ENCODE measurements around the gene ATG10.

Gene ATG10

DNA sequence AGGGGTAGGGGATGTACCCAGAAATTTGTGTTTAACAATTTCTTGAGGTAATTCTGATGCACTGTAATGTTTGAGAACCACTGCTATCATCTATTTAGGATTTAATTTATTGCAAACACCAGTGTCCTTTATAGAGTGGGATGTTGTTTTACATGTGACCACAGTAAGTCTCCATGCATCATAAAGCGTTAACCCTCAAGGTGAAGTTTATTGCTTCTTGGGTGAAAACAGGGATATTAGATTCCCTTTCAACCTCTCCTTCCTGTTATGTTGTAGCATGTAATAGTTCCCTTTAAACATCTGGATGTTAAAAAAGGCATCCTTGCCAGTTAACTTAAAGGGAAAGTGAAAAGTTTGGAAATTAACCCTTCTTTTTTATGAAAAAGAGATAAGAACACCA lies 35.8 kb upstream of the ATG10 start:
- H3K36me3 ChIP-seq (ENCODE audit: control insufficient read depth, insufficient read depth, low read length) = no peaks in the 10 kb centered on the region
- no peak overlapping the region for H3K4me3 ChIP-seq (ENCODE audit: low read depth, low read length)
- no peak for TF ChIP-seq CTCF (IDR thresholded peaks at IDR 0.05)
- no peak overlapping the region for H3K4me2 ChIP-seq (ENCODE audit: low read length)
- no peak overlapping the region for H3K9ac ChIP-seq
- H3K27ac ChIP-seq = no peak overlapping the region
- no peaks in the 10 kb centered on the region for H3K27me3 ChIP-seq (ENCODE audit: control insufficient read depth, insufficient read depth, low read length)
- H3K79me2 ChIP-seq = no peaks in the 10 kb centered on the region
- no peaks in the 10 kb centered on the region for H3K9me3 ChIP-seq (ENCODE audit: control insufficient read depth, low read length)
- no peak overlapping the region for H2AFZ ChIP-seq
- H3K4me1 ChIP-seq = no peaks in the 10 kb centered on the region

GRCh38 chr5:81936750-81937149 lies 35.1 kb upstream of the ATG10 start:
- H3K4me2 ChIP-seq (ENCODE audit: low read length) = no peak overlapping the region
- H3K27me3 ChIP-seq (ENCODE audit: control insufficient read depth, insufficient read depth, low read length) = no peaks in the 10 kb centered on the region
- TF ChIP-seq CTCF (IDR thresholded peaks at IDR 0.05) = no peak
- H3K4me3 ChIP-seq (ENCODE audit: low read depth, low read length) = no peak overlapping the region
- no peaks in the 10 kb centered on the region for H3K9me3 ChIP-seq (ENCODE audit: control insufficient read depth, low read length)
- no peaks in the 10 kb centered on the region for H3K36me3 ChIP-seq (ENCODE audit: control insufficient read depth, insufficient read depth, low read length)
- no peak overlapping the region for H3K9ac ChIP-seq
- H3K79me2 ChIP-seq = no peaks in the 10 kb centered on the region
- H3K4me1 ChIP-seq = no peaks in the 10 kb centered on the region
- no peak overlapping the region for H3K27ac ChIP-seq
- H2AFZ ChIP-seq = no peak overlapping the region

GRCh38 chr5:81942746-81943145 lies 29.1 kb upstream of the ATG10 start:
- Histone ChIP-seq H3K9me3 (ENCODE audit: control insufficient read depth, low read length) (no peaks in the 10 kb centered on the region), H2AFZ (no peak overlapping the region), H3K4me2 (ENCODE audit: low read length) (no peak overlapping the region), H3K9ac (no peak overlapping the region), H3K79me2 (no peaks in the 10 kb centered on the region), H3K27me3 (ENCODE audit: control insufficient read depth, insufficient read depth, low read length) (no peaks in the 10 kb centered on the region), H3K4me1 (no peaks in the 10 kb centered on the region), H3K4me3 (ENCODE audit: low read depth, low read length) (no peak overlapping the region), H3K36me3 (ENCODE audit: control insufficient read depth, insufficient read depth, low read length) (no peaks in the 10 kb centered on the region), H3K27ac (no peak overlapping the region)
- TF ChIP-seq CTCF (IDR thresholded peaks at IDR 0.05) = no peak

GRCh38 chr5:81948349-81948748 lies 23.5 kb upstream of the ATG10 start:
- Histone ChIP-seq H3K27me3 (ENCODE audit: control insufficient read depth, insufficient read depth, low read length) (no peaks in the 10 kb centered on the region), H3K79me2 (no peaks in the 10 kb centered on the region), H3K27ac (no peak overlapping the region), H2AFZ (peak overlapping the region; percentile 30), H3K4me3 (ENCODE audit: low read depth, low read length) (no peak overlapping the region), H3K9ac (no peak overlapping the region), H3K9me3 (ENCODE audit: control insufficient read depth, low read length) (no peaks in the 10 kb centered on the region), H3K36me3 (ENCODE audit: control insufficient read depth, insufficient read depth, low read length) (no peaks in the 10 kb centered on the region), H3K4me1 (no peaks in the 10 kb centered on the region), H3K4me2 (ENCODE audit: low read length) (no peak overlapping the region)
- no peak for TF ChIP-seq CTCF (IDR thresholded peaks at IDR 0.05)

DNA sequence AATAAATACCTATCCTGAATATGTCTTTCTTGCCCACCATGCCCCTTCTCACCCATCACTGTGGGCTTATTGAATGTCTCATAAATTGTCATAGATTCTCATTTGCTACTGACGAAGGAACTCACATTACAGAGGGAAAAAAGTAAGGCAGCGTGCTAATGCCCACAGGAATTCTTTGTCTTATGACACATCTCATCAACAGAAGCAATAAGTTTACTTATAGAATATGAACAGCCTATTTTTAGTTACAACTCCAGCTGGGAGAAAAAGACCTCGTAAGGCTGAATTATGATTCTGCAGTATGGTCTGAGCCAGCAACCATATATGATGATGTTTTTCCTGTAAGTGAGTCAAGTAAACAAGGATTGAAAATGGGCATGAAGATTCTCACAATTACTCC lies 22.4 kb upstream of the ATG10 start:
- H2AFZ ChIP-seq = no peak overlapping the region
- no peaks in the 10 kb centered on the region for H3K79me2 ChIP-seq
- no peak overlapping the region for H3K9ac ChIP-seq

More for the DNA sequence above, 22.4 kb upstream of the ATG10 start:
- no peaks in the 10 kb centered on the region for H3K27me3 ChIP-seq (ENCODE audit: control insufficient read depth, insufficient read depth, low read length)
- no peak for TF ChIP-seq CTCF (IDR thresholded peaks at IDR 0.05)
- H3K4me1 ChIP-seq = no peaks in the 10 kb centered on the region
- no peak overlapping the region for H3K4me3 ChIP-seq (ENCODE audit: low read depth, low read length)
- no peaks in the 10 kb centered on the region for H3K36me3 ChIP-seq (ENCODE audit: control insufficient read depth, insufficient read depth, low read length)
- H3K4me2 ChIP-seq (ENCODE audit: low read length) = no peak overlapping the region
- H3K27ac ChIP-seq = no peak overlapping the region
- H3K9me3 ChIP-seq (ENCODE audit: control insufficient read depth, low read length) = no peaks in the 10 kb centered on the region
